ENCODE results near the gene NCAM1.

The NCAM1 gene

GRCh38 chr11:113267493-113267892 lies 306.3 kb downstream of the NCAM1 start:
- Histone ChIP-seq H3K9ac (ENCODE audit: low read length in 5 of 5) (no peak overlapping the region), H3K27me3 (ENCODE audit: control insufficient read depth in 5 of 5, insufficient read depth in 4 of 5, low read length in 5 of 5) (peaks cover 0 to 5% (median 0%) of the 10 kb centered on the region in 5 donors), H3K4me3 (ENCODE audit: low read depth in 1 of 5, low read length in 5 of 5) (no peak overlapping the region), H3K36me3 (ENCODE audit: control insufficient read depth in 5 of 5, insufficient read depth in 5 of 5, low read length in 5 of 5) (no peaks in the 10 kb centered on the region), H3K27ac (ENCODE audit: low read depth, low read length) (no peak overlapping the region), H3K9me3 (ENCODE audit: control insufficient read depth in 5 of 5, low read length in 5 of 5) (no peaks in the 10 kb centered on the region), H3K4me1 (ENCODE audit: control insufficient read depth in 5 of 5, insufficient read depth in 5 of 5, low read length in 5 of 5) (no peaks in the 10 kb centered on the region)

GRCh38 chr11:113269096-113269495 lies 307.9 kb downstream of the NCAM1 start:
- H3K36me3 ChIP-seq (ENCODE audit: control insufficient read depth in 5 of 5, insufficient read depth in 5 of 5, low read length in 5 of 5): no peaks in the 10 kb centered on the region
- peaks cover 0 to 5% (median 0%) of the 10 kb centered on the region in 5 donors for H3K27me3 ChIP-seq (ENCODE audit: control insufficient read depth in 5 of 5, insufficient read depth in 4 of 5, low read length in 5 of 5)
- no peak overlapping the region for H3K4me3 ChIP-seq (ENCODE audit: low read depth in 1 of 5, low read length in 5 of 5)
- H3K27ac ChIP-seq (ENCODE audit: low read depth, low read length): no peak overlapping the region
- no peaks in the 10 kb centered on the region for H3K4me1 ChIP-seq (ENCODE audit: control insufficient read depth in 5 of 5, insufficient read depth in 5 of 5, low read length in 5 of 5)
- no peaks in the 10 kb centered on the region for H3K9me3 ChIP-seq (ENCODE audit: control insufficient read depth in 5 of 5, low read length in 5 of 5)
- no peak overlapping the region for H3K9ac ChIP-seq (ENCODE audit: low read length in 5 of 5)

- Histone ChIP-seq H3K4me3 (ENCODE audit: low read depth in 1 of 5, low read length in 5 of 5) (no peak overlapping the region), H3K27ac (ENCODE audit: low read depth, low read length) (no peak overlapping the region), H3K27me3 (ENCODE audit: control insufficient read depth in 5 of 5, insufficient read depth in 4 of 5, low read length in 5 of 5) (peaks cover 0 to 2% (median 0%) of the 10 kb centered on the region in 5 donors), H3K9ac (ENCODE audit: low read length in 5 of 5) (no peak overlapping the region), H3K36me3 (ENCODE audit: control insufficient read depth in 5 of 5, insufficient read depth in 5 of 5, low read length in 5 of 5) (no peaks in the 10 kb centered on the region), H3K9me3 (ENCODE audit: control insufficient read depth in 5 of 5, low read length in 5 of 5) (no peaks in the 10 kb centered on the region), H3K4me1 (ENCODE audit: control insufficient read depth in 5 of 5, insufficient read depth in 5 of 5, low read length in 5 of 5) (no peaks in the 10 kb centered on the region)
These were observed 308.4 kb downstream of the NCAM1 start for GRCh38 chr11:113269636-113270035.

GRCh38 chr11:113270080-113270479 lies 308.9 kb downstream of the NCAM1 start:
- Histone ChIP-seq H3K9ac (ENCODE audit: low read length in 5 of 5) (no peak overlapping the region), H3K36me3 (ENCODE audit: control insufficient read depth in 5 of 5, insufficient read depth in 5 of 5, low read length in 5 of 5) (no peaks in the 10 kb centered on the region), H3K27ac (ENCODE audit: low read depth, low read length) (no peak overlapping the region), H3K4me3 (ENCODE audit: low read depth in 1 of 5, low read length in 5 of 5) (no peak overlapping the region), H3K9me3 (ENCODE audit: control insufficient read depth in 5 of 5, low read length in 5 of 5) (no peaks in the 10 kb centered on the region), H3K27me3 (ENCODE audit: control insufficient read depth in 5 of 5, insufficient read depth in 4 of 5, low read length in 5 of 5) (peaks cover 0 to 3% (median 0%) of the 10 kb centered on the region in 5 donors), H3K4me1 (ENCODE audit: control insufficient read depth in 5 of 5, insufficient read depth in 5 of 5, low read length in 5 of 5) (no peaks in the 10 kb centered on the region)

- H3K4me3 ChIP-seq (ENCODE audit: low read depth in 1 of 5, low read length in 5 of 5): no peak overlapping the region
- H3K9ac ChIP-seq (ENCODE audit: low read length in 5 of 5): no peak overlapping the region
- no peaks in the 10 kb centered on the region for H3K4me1 ChIP-seq (ENCODE audit: control insufficient read depth in 5 of 5, insufficient read depth in 5 of 5, low read length in 5 of 5)
- no peaks in the 10 kb centered on the region for H3K9me3 ChIP-seq (ENCODE audit: control insufficient read depth in 5 of 5, low read length in 5 of 5)
- peaks cover 0 to 3% (median 0%) of the 10 kb centered on the region in 5 donors for H3K27me3 ChIP-seq (ENCODE audit: control insufficient read depth in 5 of 5, insufficient read depth in 4 of 5, low read length in 5 of 5)
- no peak overlapping the region for H3K27ac ChIP-seq (ENCODE audit: low read depth, low read length)
- H3K36me3 ChIP-seq (ENCODE audit: control insufficient read depth in 5 of 5, insufficient read depth in 5 of 5, low read length in 5 of 5): no peaks in the 10 kb centered on the region
These were observed 310.5 kb downstream of the NCAM1 start for GRCh38 chr11:113271551-113272245.

- Histone ChIP-seq H3K36me3 (ENCODE audit: control insufficient read depth in 5 of 5, insufficient read depth in 5 of 5, low read length in 5 of 5) (no peaks in the 10 kb centered on the region), H3K4me3 (ENCODE audit: low read depth in 1 of 5, low read length in 5 of 5) (no peak overlapping the region), H3K27ac (ENCODE audit: low read depth, low read length) (no peak overlapping the region), H3K9me3 (ENCODE audit: control insufficient read depth in 5 of 5, low read length in 5 of 5) (no peaks in the 10 kb centered on the region), H3K9ac (ENCODE audit: low read length in 5 of 5) (no peak overlapping the region), H3K27me3 (ENCODE audit: control insufficient read depth in 5 of 5, insufficient read depth in 4 of 5, low read length in 5 of 5) (peaks cover 0 to 3% (median 0%) of the 10 kb centered on the region in 5 donors), H3K4me1 (ENCODE audit: control insufficient read depth in 5 of 5, insufficient read depth in 5 of 5, low read length in 5 of 5) (no peaks in the 10 kb centered on the region)
These were observed 311.1 kb downstream of the NCAM1 start for GRCh38 chr11:113272281-113272680.

GRCh38 chr11:113272927-113273615 lies 311.9 kb downstream of the NCAM1 start:
- no peak overlapping the region for H3K27ac ChIP-seq (ENCODE audit: low read depth, low read length)

GRCh38 chr11:113273720-113274119 lies 312.5 kb downstream of the NCAM1 start:
- Histone ChIP-seq H3K27ac (ENCODE audit: low read depth, low read length) (no peak overlapping the region), H3K4me3 (ENCODE audit: low read depth in 1 of 5, low read length in 5 of 5) (no peak overlapping the region), H3K36me3 (ENCODE audit: control insufficient read depth in 5 of 5, insufficient read depth in 5 of 5, low read length in 5 of 5) (no peaks in the 10 kb centered on the region)

More at GRCh38 chr11:113272927-113273615, 311.9 kb downstream of the NCAM1 start:
- H3K4me1 ChIP-seq (ENCODE audit: control insufficient read depth in 5 of 5, insufficient read depth in 5 of 5, low read length in 5 of 5): no peaks in the 10 kb centered on the region
- no peak overlapping the region for H3K4me3 ChIP-seq (ENCODE audit: low read depth in 1 of 5, low read length in 5 of 5)
- H3K9me3 ChIP-seq (ENCODE audit: control insufficient read depth in 5 of 5, low read length in 5 of 5): no peaks in the 10 kb centered on the region
- no peaks in the 10 kb centered on the region for H3K36me3 ChIP-seq (ENCODE audit: control insufficient read depth in 5 of 5, insufficient read depth in 5 of 5, low read length in 5 of 5)
- H3K27me3 ChIP-seq (ENCODE audit: control insufficient read depth in 5 of 5, insufficient read depth in 4 of 5, low read length in 5 of 5): peaks cover 0 to 3% (median 0%) of the 10 kb centered on the region in 5 donors
- no peak overlapping the region for H3K9ac ChIP-seq (ENCODE audit: low read length in 5 of 5)

GRCh38 chr11:113274713-113275582 lies 313.7 kb downstream of the NCAM1 start:
- Histone ChIP-seq H3K9ac (ENCODE audit: low read length in 5 of 5) (no peak overlapping the region), H3K27me3 (ENCODE audit: control insufficient read depth in 5 of 5, insufficient read depth in 4 of 5, low read length in 5 of 5) (peaks cover 0 to 3% (median 0%) of the 10 kb centered on the region in 5 donors), H3K4me3 (ENCODE audit: low read depth in 1 of 5, low read length in 5 of 5) (no peak overlapping the region), H3K9me3 (ENCODE audit: control insufficient read depth in 5 of 5, low read length in 5 of 5) (no peaks in the 10 kb centered on the region), H3K27ac (ENCODE audit: low read depth, low read length) (no peak overlapping the region), H3K4me1 (ENCODE audit: control insufficient read depth in 5 of 5, insufficient read depth in 5 of 5, low read length in 5 of 5) (no peaks in the 10 kb centered on the region), H3K36me3 (ENCODE audit: control insufficient read depth in 5 of 5, insufficient read depth in 5 of 5, low read length in 5 of 5) (no peaks in the 10 kb centered on the region)

More at GRCh38 chr11:113273720-113274119, 312.5 kb downstream of the NCAM1 start:
- H3K27me3 ChIP-seq (ENCODE audit: control insufficient read depth in 5 of 5, insufficient read depth in 4 of 5, low read length in 5 of 5): peaks cover 0 to 3% (median 0%) of the 10 kb centered on the region in 5 donors
- H3K9ac ChIP-seq (ENCODE audit: low read length in 5 of 5): no peak overlapping the region
- no peaks in the 10 kb centered on the region for H3K9me3 ChIP-seq (ENCODE audit: control insufficient read depth in 5 of 5, low read length in 5 of 5)
- H3K4me1 ChIP-seq (ENCODE audit: control insufficient read depth in 5 of 5, insufficient read depth in 5 of 5, low read length in 5 of 5): no peaks in the 10 kb centered on the region

All from subcutaneous abdominal adipose tissue (tissue), 5 donors.